ENCODE results near the gene PNPLA2. TPM values are rescaled to one million over a fixed set of nuclear protein-coding genes. Genes with fewer than 3 reads are reported as not detected.

Gene PNPLA2
- total RNA-seq, 4 donors from 2014 or later: 58.9 to 93.3 (median 91.7) TPM

- Histone ChIP-seq H3K27me3 (no peaks in the 10 kb centered on the region), H3K4me1 (peaks cover 27 to 39% of the 10 kb centered on the region in 2 donors), H3K4me3 (peak overlapping the region; percentile 68 to 100 (median 82)), H3K27ac (peak overlapping the region; percentile 93 to 100 (median 98)), H3K9me3 (no peaks in the 10 kb centered on the region), H3K36me3 (peaks cover 0 to 26% of the 10 kb centered on the region in 2 donors)
- DNase-seq: peak; percentile 90 to 93
- intact Hi-C loops (cut with DNase I; ENCODE audit: low total_unique reads) (loop anchor here (1.0 kb wide), 1 partner anchor 10 kb away; the partner anchor contains the start of gene RPLP2), in situ Hi-C loops (cut with MboI; ENCODE audit: low sequenced_read_pairs in 4 of 4) (no loop called here)
- TF ChIP-seq POLR2A (IDR thresholded peaks at IDR 0.05) (peak; percentile 99), CTCF (IDR thresholded peaks at IDR 0.05 in 4 of 5, conservative IDR thresholded peaks at IDR 0.05 in 1 of 5) (peak in 4 of 5 experiments; percentile 29 to 61 (median 36))
- peak; percentile 61 for ATAC-seq
Measured at GRCh38 chr11:819129-819931, 616 bp downstream of the PNPLA2 start.

- DNase-seq (peak; percentile 95), ATAC-seq (peak; percentile 49 to 63)
- intact Hi-C loops (cut with DNase I; ENCODE audit: low total_unique reads): loop anchor here (1.0 to 2.0 kb wide), 2 partner anchors 11 to 23 kb away; partner anchors contain the start of genes POLR2L, RPLP2 and TSPAN4
- Histone ChIP-seq H3K9me3 (no peaks in the 10 kb centered on the region), H3K27me3 (no peaks in the 10 kb centered on the region), H3K36me3 (peaks cover 0 to 26% of the 10 kb centered on the region in 2 donors), H3K4me1 (peaks cover 27 to 44% of the 10 kb centered on the region in 2 donors), H3K27ac (peak overlapping the region; percentile 93 to 100 (median 98)), H3K4me3 (peak overlapping the region; percentile 68 to 100 (median 82))
- TF ChIP-seq CTCF (IDR thresholded peaks at IDR 0.05 in 4 of 5, conservative IDR thresholded peaks at IDR 0.05 in 1 of 5) (no peak), POLR2A (IDR thresholded peaks at IDR 0.05) (peak; percentile 55 to 74)
- in situ Hi-C loops (cut with MboI; ENCODE audit: low sequenced_read_pairs in 4 of 4): no loop called here
Measured at GRCh38 chr11:819943-820649, 1.4 kb downstream of the PNPLA2 start.

DNA sequence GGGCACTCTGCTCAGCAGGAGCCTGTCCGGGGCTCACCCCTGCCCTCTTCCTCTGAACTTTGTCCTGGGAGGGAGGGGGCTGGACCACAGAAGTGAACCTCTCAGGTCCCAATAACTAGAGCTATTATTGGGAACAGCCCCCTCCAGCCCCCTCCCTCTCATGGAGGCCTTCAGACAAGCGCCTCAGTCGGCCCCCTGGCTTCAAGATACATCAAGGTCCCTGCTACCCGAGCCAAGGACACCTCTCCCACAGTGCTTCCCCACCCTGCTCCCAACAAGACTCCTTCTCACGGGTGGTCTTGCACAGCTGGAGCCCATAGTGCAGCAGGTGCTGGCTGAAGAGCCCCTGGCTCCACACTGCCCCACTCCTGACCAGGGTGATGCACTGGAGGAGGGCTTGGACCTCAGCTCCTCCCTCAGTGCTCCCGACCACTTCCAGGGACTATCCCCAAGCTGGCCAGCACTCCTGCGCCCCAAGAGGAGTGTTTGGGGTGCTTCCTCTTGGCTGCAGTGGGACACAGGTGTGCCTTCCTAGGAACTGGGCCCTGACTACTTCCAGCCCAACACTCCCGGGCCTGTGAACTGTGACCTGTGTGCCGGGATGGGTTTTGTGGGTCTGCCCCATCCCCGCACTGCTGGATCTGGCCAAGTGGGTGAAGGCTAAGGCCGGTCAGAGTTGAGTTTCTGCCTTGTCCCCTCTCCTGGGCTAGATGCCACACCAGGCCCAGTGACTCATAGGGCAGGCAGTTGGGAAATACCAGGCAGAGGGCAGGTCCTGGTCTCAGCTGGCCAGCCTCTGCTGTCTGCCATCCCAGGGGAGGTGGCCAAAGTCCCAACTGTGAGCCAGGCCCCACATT, 2.2 kb downstream of the PNPLA2 start:
- in situ Hi-C loops (cut with MboI; ENCODE audit: low sequenced_read_pairs in 4 of 4) (no loop called here), intact Hi-C loops (cut with DNase I; ENCODE audit: low total_unique reads) (loop anchor here (2.0 kb wide), 1 partner anchor 22 kb away; the partner anchor contains the start of genes POLR2L and TSPAN4)
- TF ChIP-seq CTCF (IDR thresholded peaks at IDR 0.05 in 4 of 5, conservative IDR thresholded peaks at IDR 0.05 in 1 of 5): no peak
- peak in 1 of 2 donors; percentile 34 for TF ChIP-seq POLR2A (IDR thresholded peaks at IDR 0.05)
- Histone ChIP-seq H3K36me3 (peaks cover 0 to 27% of the 10 kb centered on the region in 2 donors), H3K27me3 (peaks cover 0 to 5% (median 2%) of the 10 kb centered on the region in 3 donors), H3K4me1 (peaks cover 27 to 44% of the 10 kb centered on the region in 2 donors), H3K27ac (peak overlapping the region; percentile 93 to 100 (median 98)), H3K9me3 (no peaks in the 10 kb centered on the region), H3K4me3 (peak overlapping the region; percentile 68 to 100 (median 82))
- DNase-seq: peak; percentile 88 to 97
- peak; percentile 66 to 71 for ATAC-seq

Measured in gastrocnemius medialis (tissue), 4 donors.